GM12872 (cell line): ENCODE measurements around the gene XRCC5.

Experiments
- CTCF ChIP-seq: IDR thresholded peaks from 3 replicates; pipeline ENCODE4 v1.5.1; 2011; ENCODE audit warnings: low read depth, mild to moderate bottlenecking, low read length, moderate library complexity; ENCODE audit not compliant: insufficient read depth

XRCC5 gene

GRCh38 chr2:216149741-216150140 lies 40.6 kb downstream of the XRCC5 start:
- no peak for TF ChIP-seq CTCF

- TF ChIP-seq CTCF = no peak
Measured at GRCh38 chr2:216151313-216152025, 42.3 kb downstream of the XRCC5 start.

GRCh38 chr2:216155954-216156353 lies 46.8 kb downstream of the XRCC5 start:
- no peak for TF ChIP-seq CTCF

- no peak for TF ChIP-seq CTCF
Measured at GRCh38 chr2:216156822-216157221, 47.7 kb downstream of the XRCC5 start.

- TF ChIP-seq CTCF = no peak
Measured at GRCh38 chr2:216159144-216159543, 50.0 kb downstream of the XRCC5 start.

- no peak for TF ChIP-seq CTCF
Measured at GRCh38 chr2:216159646-216160045, 50.5 kb downstream of the XRCC5 start.

- no peak for TF ChIP-seq CTCF
Measured at GRCh38 chr2:216160786-216161185, 51.6 kb downstream of the XRCC5 start.

GRCh38 chr2:216161967-216162366 lies 52.8 kb downstream of the XRCC5 start:
- no peak for TF ChIP-seq CTCF
